Measurements from ENCODE around the gene ISG20L2.

DNA sequence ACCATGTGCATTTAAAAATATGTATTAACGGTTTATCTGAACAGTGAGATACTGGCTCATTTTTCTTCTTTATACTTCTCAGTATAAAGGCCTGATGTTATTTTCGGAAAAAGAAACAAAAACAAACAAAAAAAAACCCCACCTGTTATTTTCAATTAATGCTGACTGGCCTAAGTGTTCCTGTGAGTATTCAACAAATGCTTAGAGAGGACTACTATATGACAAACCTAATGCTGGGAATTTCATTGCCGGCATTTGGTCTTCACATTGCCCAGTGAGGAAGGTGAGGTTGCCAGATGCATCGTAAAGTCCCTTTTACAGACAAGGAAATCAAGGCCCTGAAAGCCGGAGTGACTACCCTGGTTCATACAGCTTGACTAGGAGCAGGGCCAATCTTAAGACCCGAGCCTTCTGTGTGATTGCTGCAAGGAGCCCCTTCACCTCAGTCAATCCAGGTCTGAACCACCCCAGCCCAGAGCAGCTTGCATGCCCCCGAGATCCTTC is 11.7 kb upstream of the ISG20L2 start:
- no peak for TF ChIP-seq POLR2A (IDR thresholded peaks at IDR 0.05)
- TF ChIP-seq, protein P1, sequence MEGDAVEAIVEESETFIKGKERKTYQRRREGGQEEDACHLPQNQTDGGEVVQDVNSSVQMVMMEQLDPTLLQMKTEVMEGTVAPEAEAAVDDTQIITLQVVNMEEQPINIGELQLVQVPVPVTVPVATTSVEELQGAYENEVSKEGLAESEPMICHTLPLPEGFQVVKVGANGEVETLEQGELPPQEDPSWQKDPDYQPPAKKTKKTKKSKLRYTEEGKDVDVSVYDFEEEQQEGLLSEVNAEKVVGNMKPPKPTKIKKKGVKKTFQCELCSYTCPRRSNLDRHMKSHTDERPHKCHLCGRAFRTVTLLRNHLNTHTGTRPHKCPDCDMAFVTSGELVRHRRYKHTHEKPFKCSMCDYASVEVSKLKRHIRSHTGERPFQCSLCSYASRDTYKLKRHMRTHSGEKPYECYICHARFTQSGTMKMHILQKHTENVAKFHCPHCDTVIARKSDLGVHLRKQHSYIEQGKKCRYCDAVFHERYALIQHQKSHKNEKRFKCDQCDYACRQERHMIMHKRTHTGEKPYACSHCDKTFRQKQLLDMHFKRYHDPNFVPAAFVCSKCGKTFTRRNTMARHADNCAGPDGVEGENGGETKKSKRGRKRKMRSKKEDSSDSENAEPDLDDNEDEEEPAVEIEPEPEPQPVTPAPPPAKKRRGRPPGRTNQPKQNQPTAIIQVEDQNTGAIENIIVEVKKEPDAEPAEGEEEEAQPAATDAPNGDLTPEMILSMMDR (IDR thresholded peaks at IDR 0.05), result no peak
- no peak for TF ChIP-seq POLR2AphosphoS5 (IDR thresholded peaks at IDR 0.05)
- no peak for TF ChIP-seq EP300 (IDR thresholded peaks at IDR 0.05)
